ENCODE results near the gene FOXP1. TPM values are rescaled to one million over a fixed set of nuclear protein-coding genes. Genes with fewer than 3 reads are reported as not detected.

Gene FOXP1
- total RNA-seq, 4 donors from 2014 or later, result 49.8 to 157 (median 71.9) TPM

DNA sequence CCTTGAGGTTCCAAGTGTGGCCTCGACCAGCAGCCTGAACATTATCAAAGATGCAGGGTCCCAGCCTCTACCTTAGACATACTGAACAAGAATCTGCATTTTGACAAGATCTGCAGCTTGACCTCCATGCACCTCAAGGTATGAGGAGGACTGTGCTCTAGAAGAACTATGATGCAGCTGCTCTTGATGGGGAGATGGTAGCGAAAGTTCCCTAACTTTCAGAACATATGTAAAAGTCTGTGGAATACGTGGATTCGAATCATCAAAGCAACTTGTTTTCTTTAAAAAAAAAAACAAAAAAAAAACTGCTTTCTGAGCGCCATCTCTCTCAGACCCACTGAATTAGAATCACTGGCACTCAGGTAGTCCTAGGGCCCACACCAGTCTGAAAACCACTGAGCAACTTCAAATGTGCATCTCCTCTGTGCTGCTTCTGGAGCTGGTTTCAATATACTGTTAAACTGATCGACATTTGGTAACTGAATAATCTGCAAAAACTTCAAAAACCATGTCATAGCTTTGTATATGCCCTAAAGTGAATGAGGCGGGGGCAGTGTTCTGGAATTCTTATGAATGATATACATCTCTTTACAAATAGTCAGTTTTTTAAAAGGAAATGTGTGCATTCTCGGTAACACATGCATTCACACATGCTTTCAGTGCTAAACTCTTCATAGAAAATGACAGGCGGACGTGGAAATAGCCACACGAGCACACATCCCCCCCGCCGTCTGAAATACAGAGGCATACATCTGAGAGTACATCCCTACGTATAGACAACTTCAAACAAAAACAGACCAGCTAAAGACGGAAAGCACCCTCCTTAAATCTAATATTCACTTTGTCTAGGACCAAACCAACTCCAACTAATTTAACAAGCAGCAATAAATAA, 128.8 kb downstream of the FOXP1 start:
- DNase-seq (ENCODE audit: low spot score in 2 of 2), result no peak
- TF ChIP-seq, protein P1, sequence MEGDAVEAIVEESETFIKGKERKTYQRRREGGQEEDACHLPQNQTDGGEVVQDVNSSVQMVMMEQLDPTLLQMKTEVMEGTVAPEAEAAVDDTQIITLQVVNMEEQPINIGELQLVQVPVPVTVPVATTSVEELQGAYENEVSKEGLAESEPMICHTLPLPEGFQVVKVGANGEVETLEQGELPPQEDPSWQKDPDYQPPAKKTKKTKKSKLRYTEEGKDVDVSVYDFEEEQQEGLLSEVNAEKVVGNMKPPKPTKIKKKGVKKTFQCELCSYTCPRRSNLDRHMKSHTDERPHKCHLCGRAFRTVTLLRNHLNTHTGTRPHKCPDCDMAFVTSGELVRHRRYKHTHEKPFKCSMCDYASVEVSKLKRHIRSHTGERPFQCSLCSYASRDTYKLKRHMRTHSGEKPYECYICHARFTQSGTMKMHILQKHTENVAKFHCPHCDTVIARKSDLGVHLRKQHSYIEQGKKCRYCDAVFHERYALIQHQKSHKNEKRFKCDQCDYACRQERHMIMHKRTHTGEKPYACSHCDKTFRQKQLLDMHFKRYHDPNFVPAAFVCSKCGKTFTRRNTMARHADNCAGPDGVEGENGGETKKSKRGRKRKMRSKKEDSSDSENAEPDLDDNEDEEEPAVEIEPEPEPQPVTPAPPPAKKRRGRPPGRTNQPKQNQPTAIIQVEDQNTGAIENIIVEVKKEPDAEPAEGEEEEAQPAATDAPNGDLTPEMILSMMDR (IDR thresholded peaks at IDR 0.05), result no peak
- TF ChIP-seq POLR2AphosphoS5 (IDR thresholded peaks at IDR 0.05) (no peak), EP300 (IDR thresholded peaks at IDR 0.05) (no peak), POLR2A (IDR thresholded peaks at IDR 0.05) (no peak)
- H3K36me3 ChIP-seq, result no peaks in the 10 kb centered on the region
- H3K4me3 ChIP-seq, result no peak overlapping the region
- 83% methylated on average over 15 of the region's 15 CpGs for WGBS
- H3K4me1 ChIP-seq, result peaks cover 5% of the 10 kb centered on the region
- H3K27me3 ChIP-seq, result no peaks in the 10 kb centered on the region
- H3K27ac ChIP-seq, result no peak overlapping the region
- H3K9me3 ChIP-seq, result no peaks in the 10 kb centered on the region

DNA sequence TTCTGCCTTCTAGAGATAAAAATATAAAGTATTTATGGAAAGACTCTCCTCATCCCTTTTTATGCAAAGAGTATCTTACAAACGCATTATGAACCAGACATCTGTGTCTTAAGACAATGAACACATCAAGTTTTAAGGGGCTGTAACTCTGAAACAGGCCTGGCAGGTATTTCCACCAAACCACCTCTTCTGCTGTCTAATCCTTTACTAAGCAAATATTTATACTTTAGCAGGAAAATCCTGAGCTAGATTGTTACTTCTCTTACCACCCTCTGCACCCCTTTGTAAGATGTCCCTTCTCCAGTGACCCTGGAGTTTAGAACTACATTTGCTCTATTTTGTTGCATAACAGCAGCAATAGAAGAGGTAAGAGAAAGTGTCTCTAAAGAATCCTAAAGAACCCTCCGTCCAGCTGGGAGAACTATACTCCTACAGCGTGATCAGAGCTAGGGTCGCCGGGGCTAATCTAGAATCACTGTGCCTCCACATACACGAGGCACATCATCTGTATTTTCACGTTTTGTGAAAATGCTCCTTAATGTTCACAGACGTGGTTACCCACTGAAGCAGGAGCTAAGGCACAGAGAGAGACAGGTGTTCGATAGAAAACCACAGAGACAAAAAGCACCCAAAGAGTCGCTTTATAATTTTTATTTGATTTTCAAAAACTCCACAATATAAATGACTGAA, 129.6 kb downstream of the FOXP1 start:
- peaks cover 7% of the 10 kb centered on the region for H3K4me1 ChIP-seq
- WGBS, result 78% methylated on average over 10 of the region's 10 CpGs
- H3K27ac ChIP-seq, result no peak overlapping the region
- H3K4me3 ChIP-seq, result no peak overlapping the region
- H3K36me3 ChIP-seq, result no peaks in the 10 kb centered on the region
- no peak for TF ChIP-seq EP300 (IDR thresholded peaks at IDR 0.05)
- no peak for TF ChIP-seq POLR2A (IDR thresholded peaks at IDR 0.05)
- TF ChIP-seq, protein P1 (IDR thresholded peaks at IDR 0.05), result no peak
- TF ChIP-seq POLR2AphosphoS5 (IDR thresholded peaks at IDR 0.05), result no peak
- H3K9me3 ChIP-seq, result no peaks in the 10 kb centered on the region
- H3K27me3 ChIP-seq, result no peaks in the 10 kb centered on the region
- DNase-seq (ENCODE audit: low spot score in 2 of 2), result no peak

DNA sequence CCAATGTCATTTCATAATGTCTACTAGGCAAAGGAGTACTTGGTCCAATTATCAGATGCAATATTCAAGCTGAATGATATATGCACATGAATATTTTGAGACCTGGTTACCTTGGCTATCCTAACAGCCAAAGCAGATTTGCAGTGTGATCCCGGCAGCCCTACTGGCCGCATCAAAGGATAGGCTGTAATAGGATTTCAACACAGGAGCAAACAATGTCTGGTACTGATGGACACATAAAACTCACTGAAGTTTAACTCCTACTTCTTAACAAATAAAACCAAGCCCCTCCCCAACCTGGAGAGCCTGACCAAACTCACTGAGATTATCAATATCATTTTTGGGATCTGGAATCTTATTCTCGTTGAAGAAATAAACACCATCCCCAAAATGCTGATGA, 130.2 kb downstream of the FOXP1 start:
- DNase-seq (ENCODE audit: low spot score in 2 of 2), result no peak
- TF ChIP-seq POLR2AphosphoS5 (IDR thresholded peaks at IDR 0.05) (no peak), POLR2A (IDR thresholded peaks at IDR 0.05) (no peak), EP300 (IDR thresholded peaks at IDR 0.05) (no peak)
- TF ChIP-seq, protein P1 (IDR thresholded peaks at IDR 0.05), result no peak
- H3K27me3 ChIP-seq, result no peaks in the 10 kb centered on the region
- no peak overlapping the region for H3K4me3 ChIP-seq
- H3K4me1 ChIP-seq, result peaks cover 13% of the 10 kb centered on the region
- no peak overlapping the region for H3K27ac ChIP-seq
- H3K36me3 ChIP-seq, result no peaks in the 10 kb centered on the region
- no peaks in the 10 kb centered on the region for H3K9me3 ChIP-seq
- WGBS, result 86% methylated on average over 3 of the region's 3 CpGs

DNA sequence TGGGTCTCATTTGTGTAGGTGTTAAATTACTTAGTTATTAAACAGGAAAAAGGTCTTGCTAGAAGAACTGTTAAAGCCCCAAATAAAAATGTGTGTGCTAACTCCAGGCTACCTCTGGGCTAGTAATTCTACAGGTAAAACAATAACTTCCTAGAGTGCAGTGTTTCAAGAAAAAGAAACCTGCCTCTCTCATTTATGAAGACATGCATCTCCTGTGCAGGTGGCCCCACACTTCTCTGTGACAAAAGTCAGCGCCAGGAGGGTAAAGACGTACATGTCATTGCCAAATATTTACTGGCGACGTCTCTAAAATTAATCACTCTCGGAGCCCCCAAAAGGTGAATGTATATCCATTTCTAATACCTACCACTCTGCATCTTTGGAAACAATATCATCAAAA, 131.7 kb downstream of the FOXP1 start:
- Histone ChIP-seq H3K4me3 (no peak overlapping the region), H3K4me1 (peaks cover 25% of the 10 kb centered on the region), H3K27ac (no peak overlapping the region), H3K36me3 (no peaks in the 10 kb centered on the region), H3K27me3 (no peaks in the 10 kb centered on the region), H3K9me3 (no peaks in the 10 kb centered on the region)
- 96% methylated on average over 5 of the region's 5 CpGs for WGBS
- DNase-seq (ENCODE audit: low spot score in 2 of 2), result no peak
- TF ChIP-seq POLR2A (IDR thresholded peaks at IDR 0.05) (no peak), EP300 (IDR thresholded peaks at IDR 0.05) (no peak), POLR2AphosphoS5 (IDR thresholded peaks at IDR 0.05) (no peak)
- TF ChIP-seq, protein P1 (IDR thresholded peaks at IDR 0.05), result no peak

DNA sequence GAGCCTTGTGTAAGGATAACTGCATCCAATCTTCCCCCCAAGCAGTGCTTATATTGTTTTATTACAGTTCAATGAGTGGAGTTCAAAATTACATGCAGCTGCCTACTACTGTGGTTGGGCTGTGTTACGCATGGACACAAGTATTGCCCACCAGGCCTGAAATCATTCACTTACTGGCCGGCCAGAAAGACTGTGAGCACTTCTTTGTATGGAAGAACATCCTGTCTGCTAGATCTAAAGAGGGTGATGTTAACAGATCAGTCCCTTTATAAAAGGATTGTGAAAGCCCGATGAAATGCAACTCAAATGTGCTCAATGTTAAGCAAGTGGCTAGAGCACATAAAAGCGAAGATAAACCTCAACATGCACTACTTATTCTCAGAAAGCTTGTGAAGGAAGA, 132.5 kb downstream of the FOXP1 start:
- no peaks in the 10 kb centered on the region for H3K36me3 ChIP-seq
- no peak for TF ChIP-seq POLR2A (IDR thresholded peaks at IDR 0.05)
- TF ChIP-seq EP300 (IDR thresholded peaks at IDR 0.05), result no peak
- TF ChIP-seq, protein P1 (IDR thresholded peaks at IDR 0.05), result no peak
- no peak for TF ChIP-seq POLR2AphosphoS5 (IDR thresholded peaks at IDR 0.05)
- H3K27ac ChIP-seq, result no peak overlapping the region
- DNase-seq (ENCODE audit: low spot score in 2 of 2), result no peak
- no peaks in the 10 kb centered on the region for H3K27me3 ChIP-seq
- 81% methylated on average over 4 of the region's 4 CpGs for WGBS
- H3K4me3 ChIP-seq, result no peak overlapping the region
- peaks cover 33% of the 10 kb centered on the region for H3K4me1 ChIP-seq
- no peaks in the 10 kb centered on the region for H3K9me3 ChIP-seq
